ENCODE measurements around the gene RASA3.

- TF ChIP-seq EZH2phosphoT487 (IDR thresholded peaks at IDR 0.05; ENCODE audit: borderline replicate concordance): no peak
- TF ChIP-seq POLR2A (IDR thresholded peaks at IDR 0.05; ENCODE audit: borderline replicate concordance, extremely low read depth, insufficient read depth, insufficient read length): no peak
- no peak for TF ChIP-seq CTCF (IDR thresholded peaks at IDR 0.05 in 2 of 3, conservative IDR thresholded peaks at IDR 0.05 in 1 of 3; ENCODE audit: borderline replicate concordance in 1 of 3, insufficient read depth in 1 of 3, low read depth in 2 of 3, low read length in 2 of 3)
- TF ChIP-seq ATF3 (IDR thresholded peaks at IDR 0.05): no peak
- no peak for TF ChIP-seq ELF1 (IDR thresholded peaks at IDR 0.05; ENCODE audit: borderline replicate concordance, low read depth)
- TF ChIP-seq EGR1 (IDR thresholded peaks at IDR 0.05; ENCODE audit: low read depth): no peak
- TF ChIP-seq REST (IDR thresholded peaks at IDR 0.05; ENCODE audit: low read depth): no peak
- TF ChIP-seq EZH2 (IDR thresholded peaks at IDR 0.05): no peak
These were observed 115.9 kb downstream of the RASA3 start for GRCh38 chr13:114016321-114017027.

Measured in HCT116 (cell line).